Esophagus muscularis mucosa (tissue), 4 donors: Measurements from ENCODE around the gene NUCKS1. TPM values are rescaled to one million over a fixed set of nuclear protein-coding genes. Genes with fewer than 3 reads are reported as not detected.

Experiments used
- DNase-seq: peaks from one replicate; pipeline ENCODE4 v3.0.0-alpha.2; 2017; ENCODE audit errors: extremely low spot score
- H3K27ac ChIP-seq, 4 donors: fragments of 200-600 bp; sonication (generic); replicated peaks in 1 of 4; 1 replicate in 3 of 4; 2 replicates in 1 of 4; pipeline ENCODE4 v1.5.1; 2016 to 2019; ENCODE audit warnings: mild to moderate bottlenecking in 1 of 4
- H3K27me3 ChIP-seq, 4 donors: fragments of 200-600 bp; sonication (generic); one replicate each; pipeline versions ENCODE4 v1.5.1 to v1.6.0; 2016 to 2019
- H3K36me3 ChIP-seq, 4 donors: fragments of 200-600 bp; sonication (generic); one replicate each; pipeline ENCODE4 v1.5.1; 2016 to 2019
- H3K4me1 ChIP-seq, 4 donors: fragments of 200-600 bp; sonication (generic); one replicate each; pipeline ENCODE4 v1.5.1; 2016 to 2019
- H3K4me3 ChIP-seq, 4 donors: fragments of 200-600 bp; sonication (generic); 1 replicate in 2 of 4; 2 replicates in 2 of 4; pipeline ENCODE4 v1.5.1; 2016 to 2019; ENCODE audit warnings: mild to moderate bottlenecking in 4 of 4, moderate library complexity in 1 of 4
- H3K9me3 ChIP-seq, 4 donors: fragments of 200-600 bp; sonication (generic); 1 replicate in 3 of 4; 2 replicates in 1 of 4; pipeline ENCODE4 v1.5.1; 2016 to 2019
- EP300 ChIP-seq: sonication (generic); formaldehyde crosslinking; IDR thresholded peaks from one replicate; pipeline ENCODE4 v1.6.1; 2017; ENCODE audit warnings: antibody characterized with exemption
- POLR2A ChIP-seq: fragments of 450-650 bp; IDR thresholded peaks from one replicate; pipeline ENCODE4 v1.6.1; 2017; ENCODE audit warnings: antibody characterized with exemption, moderate library complexity, mild to moderate bottlenecking, low read depth
- POLR2AphosphoS5 ChIP-seq, 2 donors: sonication (generic); formaldehyde crosslinking; IDR thresholded peaks; one replicate each; pipeline ENCODE4 v1.6.1; 2017; ENCODE audit warnings: antibody characterized with exemption in 2 of 2
- WGBS: methylation state at CpG from one replicate; pipeline ENCODE4 v1.1.5; 2018; 5-methylcytosine and 5-hydroxymethylcytosine counted together
- intact Hi-C: fragments of 100-400 bp; cut with DNase I; formaldehyde crosslinking; loops from one replicate; pipeline ENCODE4 v1.15.1; 2023
- total RNA-seq, 4 donors: library from RNA; depleted of rRNA; stranded (reverse); fragments of >200 nt; gene quantifications; one replicate each; pipeline versions ENCODE4 v1.1.0 to v1.2.1, GENCODE V29; 2016
- TF ChIP-seq, protein P1 (sequence below), 3 experiments: fragments of 200-600 bp in 2 of 3; fragments of 450-650 bp in 1 of 3; sonication (generic) in 2 of 3; IDR thresholded peaks; one replicate each; pipeline ENCODE4 v1.5.1; 2017 to 2019; ENCODE audit warnings: antibody characterized with exemption in 3 of 3, mild to moderate bottlenecking in 2 of 3, moderate library complexity in 1 of 3

NUCKS1 gene
- total RNA-seq, 4 donors from 2014 or later = 111 to 120 (median 116) TPM

DNA sequence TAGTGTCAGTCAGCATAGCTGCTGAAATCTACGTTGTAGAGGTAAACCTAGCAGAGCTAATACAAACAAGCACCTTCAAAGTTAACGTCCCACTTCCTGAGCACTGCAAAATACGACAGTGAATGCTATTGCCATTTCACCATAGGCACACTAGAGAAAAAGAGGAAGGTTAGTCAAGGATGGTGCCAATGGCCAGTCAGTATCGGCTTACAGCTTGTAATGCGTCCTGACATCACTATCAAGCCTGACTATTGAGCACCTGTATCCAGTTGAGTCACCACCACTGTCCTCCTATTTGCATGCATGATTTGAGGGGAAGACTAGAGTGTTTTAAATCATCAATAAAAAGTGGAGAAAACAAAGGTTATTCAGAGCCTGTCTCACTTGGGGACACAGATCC lies 34.4 kb downstream of the NUCKS1 start:
- intact Hi-C loops = no loop called here
- peaks cover 29 to 62% (median 58%) of the 10 kb centered on the region in 4 donors for H3K36me3 ChIP-seq
- no peak for TF ChIP-seq POLR2A
- peaks cover 4 to 20% (median 14%) of the 10 kb centered on the region in 4 donors for H3K4me1 ChIP-seq
- no peak overlapping the region for H3K4me3 ChIP-seq
- no peaks in the 10 kb centered on the region for H3K9me3 ChIP-seq
- no peak overlapping the region for H3K27ac ChIP-seq
- H3K27me3 ChIP-seq = no peaks in the 10 kb centered on the region
- no peak for DNase-seq
- WGBS = 69% methylated on average over 5 of the region's 5 CpGs

DNA sequence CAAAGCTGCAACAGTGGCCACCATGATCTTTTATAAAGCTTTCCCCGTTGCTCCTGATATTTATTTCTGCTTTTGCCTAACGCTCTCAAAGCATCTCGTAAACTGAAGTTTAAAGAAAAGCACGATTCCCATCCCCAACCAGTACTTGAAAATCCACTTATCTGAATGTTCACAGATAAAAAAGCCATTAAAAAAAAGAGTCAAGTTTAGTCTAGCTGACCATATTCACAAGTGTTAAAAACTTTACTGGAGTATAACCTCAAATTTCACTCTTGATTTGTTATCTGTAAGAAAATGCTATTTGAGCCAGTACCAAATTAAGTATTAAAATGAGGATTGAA lies 35.1 kb downstream of the NUCKS1 start:
- TF ChIP-seq POLR2A (no peak), POLR2AphosphoS5 (IDR thresholded peaks at IDR 0.05) (no peak), EP300 (no peak)
- TF ChIP-seq, protein P1, sequence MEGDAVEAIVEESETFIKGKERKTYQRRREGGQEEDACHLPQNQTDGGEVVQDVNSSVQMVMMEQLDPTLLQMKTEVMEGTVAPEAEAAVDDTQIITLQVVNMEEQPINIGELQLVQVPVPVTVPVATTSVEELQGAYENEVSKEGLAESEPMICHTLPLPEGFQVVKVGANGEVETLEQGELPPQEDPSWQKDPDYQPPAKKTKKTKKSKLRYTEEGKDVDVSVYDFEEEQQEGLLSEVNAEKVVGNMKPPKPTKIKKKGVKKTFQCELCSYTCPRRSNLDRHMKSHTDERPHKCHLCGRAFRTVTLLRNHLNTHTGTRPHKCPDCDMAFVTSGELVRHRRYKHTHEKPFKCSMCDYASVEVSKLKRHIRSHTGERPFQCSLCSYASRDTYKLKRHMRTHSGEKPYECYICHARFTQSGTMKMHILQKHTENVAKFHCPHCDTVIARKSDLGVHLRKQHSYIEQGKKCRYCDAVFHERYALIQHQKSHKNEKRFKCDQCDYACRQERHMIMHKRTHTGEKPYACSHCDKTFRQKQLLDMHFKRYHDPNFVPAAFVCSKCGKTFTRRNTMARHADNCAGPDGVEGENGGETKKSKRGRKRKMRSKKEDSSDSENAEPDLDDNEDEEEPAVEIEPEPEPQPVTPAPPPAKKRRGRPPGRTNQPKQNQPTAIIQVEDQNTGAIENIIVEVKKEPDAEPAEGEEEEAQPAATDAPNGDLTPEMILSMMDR (IDR thresholded peaks at IDR 0.05) = no peak
- peaks cover 22 to 62% (median 51%) of the 10 kb centered on the region in 4 donors for H3K36me3 ChIP-seq
- WGBS = 87% methylated on average over 4 of the region's 4 CpGs
- no peak overlapping the region for H3K27ac ChIP-seq
- H3K27me3 ChIP-seq = no peaks in the 10 kb centered on the region
- DNase-seq = no peak
- H3K4me1 ChIP-seq = peaks cover 8 to 21% (median 15%) of the 10 kb centered on the region in 4 donors
- no peaks in the 10 kb centered on the region for H3K9me3 ChIP-seq
- intact Hi-C loops = no loop called here
- H3K4me3 ChIP-seq = no peak overlapping the region

DNA sequence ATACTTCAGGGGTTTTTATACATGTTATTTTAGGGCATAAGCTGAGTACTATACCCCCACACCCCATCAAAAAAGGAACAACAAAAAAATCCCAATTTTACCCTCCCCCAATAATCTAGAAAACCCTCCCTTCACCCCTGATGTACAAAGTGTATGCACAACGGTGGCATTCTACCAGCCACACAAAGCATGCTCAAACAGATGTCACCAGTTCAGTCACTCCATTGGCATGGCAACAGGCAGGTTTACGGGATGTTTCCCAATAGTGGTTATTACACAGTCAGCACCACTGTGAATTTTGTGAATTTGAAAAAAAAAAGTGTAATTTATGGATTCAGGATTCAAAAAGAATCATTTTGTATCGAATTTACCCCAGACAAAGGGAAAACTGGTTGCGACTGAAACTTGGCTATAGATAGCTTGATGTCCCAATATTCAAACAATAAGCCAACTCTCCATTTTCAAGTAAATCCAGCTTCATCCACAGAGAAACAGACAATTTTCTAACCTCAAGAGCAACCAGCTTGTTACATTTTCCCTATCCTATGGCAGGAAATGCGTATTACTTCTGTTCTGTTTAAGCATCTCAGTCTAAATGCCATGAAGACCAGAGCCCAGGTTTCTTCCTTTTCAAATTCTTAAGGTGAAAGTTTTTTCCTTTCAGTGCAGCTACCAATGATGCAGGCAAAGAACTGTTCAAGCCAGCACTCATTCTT lies 35.6 kb downstream of the NUCKS1 start:
- TF ChIP-seq, protein P1 (IDR thresholded peaks at IDR 0.05) = no peak
- TF ChIP-seq POLR2AphosphoS5 (IDR thresholded peaks at IDR 0.05) (no peak), EP300 (no peak), POLR2A (no peak)
- 73% methylated on average over 5 of the region's 5 CpGs for WGBS
- intact Hi-C loops = no loop called here
- no peak overlapping the region for H3K27ac ChIP-seq
- no peaks in the 10 kb centered on the region for H3K27me3 ChIP-seq
- DNase-seq = no peak
- peaks cover 22 to 60% (median 46%) of the 10 kb centered on the region in 4 donors for H3K36me3 ChIP-seq
- H3K9me3 ChIP-seq = no peaks in the 10 kb centered on the region
- no peak overlapping the region for H3K4me3 ChIP-seq
- H3K4me1 ChIP-seq = peaks cover 8 to 26% (median 15%) of the 10 kb centered on the region in 4 donors

DNA sequence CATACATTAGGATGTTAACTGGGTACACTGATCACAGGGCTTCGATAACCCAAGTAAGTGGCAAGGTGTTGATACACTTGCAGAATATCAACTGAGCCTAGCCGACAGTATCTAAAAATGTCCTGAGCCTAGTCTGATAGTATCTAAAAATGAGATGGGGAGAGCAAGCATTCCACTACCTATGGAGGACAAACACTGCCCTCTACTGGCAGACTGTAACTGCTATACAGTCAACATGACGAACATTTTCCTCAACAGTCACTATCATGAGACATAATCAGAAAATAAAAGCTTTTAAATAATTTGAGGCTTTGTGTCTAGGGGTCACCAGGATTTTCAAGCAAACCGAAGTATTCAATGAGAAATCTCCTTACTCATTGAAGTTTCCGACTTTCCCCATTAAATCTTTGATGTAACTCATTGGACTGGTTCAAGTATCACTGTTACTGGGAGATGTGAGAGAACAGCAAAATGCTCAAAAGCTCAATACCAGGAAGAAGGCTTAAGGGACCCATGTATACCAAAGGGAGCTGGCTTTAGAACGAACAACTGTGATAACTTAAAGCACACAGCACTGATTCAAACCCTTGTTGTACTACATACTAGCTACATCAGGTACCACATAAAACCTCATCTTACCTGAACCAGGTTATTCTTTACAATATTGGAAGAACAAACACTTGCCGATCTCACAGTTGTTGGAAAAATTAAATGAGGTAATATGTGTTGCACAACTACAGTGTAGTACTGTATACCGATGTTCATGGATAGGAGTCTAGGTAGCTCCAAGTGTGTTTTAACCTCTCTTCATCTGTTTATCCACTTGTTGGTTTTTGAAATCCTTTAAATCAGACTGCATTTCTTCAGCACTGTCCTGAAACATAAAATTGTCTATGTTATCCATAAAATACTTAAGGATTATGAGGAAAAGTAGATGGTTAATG lies 38.6 kb downstream of the NUCKS1 start:
- Histone ChIP-seq H3K4me3 (no peak overlapping the region), H3K9me3 (no peaks in the 10 kb centered on the region), H3K27ac (peak overlapping the region in 1 of 4 donors; percentile 19), H3K4me1 (peaks cover 16 to 34% (median 24%) of the 10 kb centered on the region in 4 donors), H3K27me3 (no peaks in the 10 kb centered on the region), H3K36me3 (peaks cover 0 to 34% (median 16%) of the 10 kb centered on the region in 4 donors)
- WGBS = 42% methylated on average over 8 of the region's 8 CpGs
- TF ChIP-seq POLR2AphosphoS5 (IDR thresholded peaks at IDR 0.05) (peak in 1 of 2 donors; percentile 66), POLR2A (no peak), EP300 (no peak)
- TF ChIP-seq, protein P1 (IDR thresholded peaks at IDR 0.05) = peak; percentile 79 to 91 (median 80)
- DNase-seq = no peak
- intact Hi-C loops = loop anchor here (1.0 kb wide), 1 partner anchor 52 kb away; no protein-coding TSS in a partner anchor
